Activated T-helper 17 cell treated with anti-CD3 and anti-CD28 coated beads, Interleukin-2, amount 50 U/mL, for 72 hours (primary cell): Measurements from ENCODE around the gene ME1. TPM values are rescaled to one million over a fixed set of nuclear protein-coding genes. Genes with fewer than 3 reads are reported as not detected.

Experiments used
- ATAC-seq: fragments of 150-1000 bp; cut with Tn5 transposase; replicated peaks from 2 replicates; pipeline ENCODE4 v1.10.0; 2021; ENCODE audit warnings: mild to moderate bottlenecking, moderate library complexity
- H3K27ac Mint-ChIP-seq: one replicate; pipeline ENCODE4 v1.8.0; 2022; ENCODE audit warnings: mixed read lengths
- H3K27me3 Mint-ChIP-seq: one replicate; pipeline ENCODE4 v1.8.0; 2022; ENCODE audit warnings: mixed read lengths
- H3K36me3 Mint-ChIP-seq: one replicate; pipeline ENCODE4 v1.8.0; 2022; ENCODE audit warnings: low read depth, mild to moderate bottlenecking, mixed read lengths
- H3K4me1 Mint-ChIP-seq: one replicate; pipeline ENCODE4 v1.8.0; 2022; ENCODE audit warnings: mixed read lengths
- H3K4me3 Mint-ChIP-seq: one replicate; pipeline ENCODE4 v1.8.0; 2022; ENCODE audit warnings: mild to moderate bottlenecking, mixed read lengths
- H3K9me3 Mint-ChIP-seq: one replicate; pipeline ENCODE4 v1.8.0; 2022; ENCODE audit warnings: mixed read lengths
- total RNA-seq, 2 donors: library from RNA; stranded (reverse); gene quantifications; one replicate each; pipeline ENCODE4 v1.2.3, GENCODE V29; 2022

The ME1 gene
- total RNA-seq: under 1 TPM; 0.32 to 0.42 TPM

DNA sequence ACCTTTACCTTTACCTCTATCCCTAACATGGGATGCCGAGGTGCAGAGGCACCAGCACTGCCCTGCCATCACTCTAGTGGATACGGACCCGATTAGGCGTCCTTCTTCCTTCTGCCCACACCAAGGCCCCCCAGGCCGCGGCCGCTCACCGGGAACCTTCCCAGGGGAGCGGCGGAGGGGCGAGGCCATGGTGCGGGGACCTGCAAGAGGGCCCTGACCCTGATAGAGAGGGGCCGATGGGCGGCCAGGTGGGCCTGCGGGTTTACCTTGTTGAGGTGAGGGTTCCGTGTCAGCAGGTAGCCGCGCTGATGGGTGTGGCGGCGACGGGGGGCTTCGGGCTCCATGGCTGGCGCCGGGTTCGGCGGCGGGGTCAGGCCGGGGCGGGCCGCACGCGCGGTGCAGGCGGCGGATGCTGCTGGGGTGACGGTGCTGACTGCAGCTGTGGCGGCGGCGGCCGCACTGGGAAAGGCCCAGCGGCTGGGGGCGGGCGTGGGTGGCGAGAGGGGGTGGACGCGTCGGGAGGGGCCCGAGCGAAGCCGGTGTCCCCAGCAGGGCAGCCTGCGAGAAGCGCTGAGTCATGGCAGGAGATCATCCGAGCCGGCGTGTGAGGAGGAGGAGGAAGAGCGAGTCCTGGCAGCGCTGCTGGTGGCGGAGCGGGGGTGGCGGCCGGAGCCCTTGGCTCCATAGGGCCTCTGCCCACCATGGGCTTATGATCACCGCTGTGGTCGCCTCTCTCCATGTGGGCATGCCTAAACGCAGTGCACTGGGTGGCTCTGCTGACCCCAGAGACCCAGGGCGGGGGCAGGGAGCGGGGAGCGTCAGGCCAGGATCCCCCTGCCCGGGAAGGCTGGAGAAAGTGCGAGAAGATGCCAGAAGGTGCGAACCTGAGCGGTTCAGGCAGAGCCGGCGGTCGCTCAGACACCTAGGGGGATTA, at the start of gene ME1:
Gene ME1, minus strand, starts transcription at position 441 of the 934 bp plus-strand sequence. Its CDS starts 97 bp downstream, at position 344.
- H3K9me3 Mint-ChIP-seq: no peaks in the 10 kb centered on the region
- peak within 1 kb of the TSS; percentile 43 for H3K4me3 Mint-ChIP-seq
- ATAC-seq: peak; percentile 81
- H3K27ac Mint-ChIP-seq: no peak within 1 kb of the TSS
- H3K27me3 Mint-ChIP-seq: peaks cover 14% of the 10 kb centered on the region
- no peaks in the 10 kb centered on the region for H3K36me3 Mint-ChIP-seq
- H3K4me1 Mint-ChIP-seq: no peaks in the 10 kb centered on the region

- no peaks in the 10 kb centered on the region for H3K4me1 Mint-ChIP-seq
- no peak overlapping the region for H3K27ac Mint-ChIP-seq
- peaks cover 14% of the 10 kb centered on the region for H3K27me3 Mint-ChIP-seq
- no peak overlapping the region for H3K4me3 Mint-ChIP-seq
- no peaks in the 10 kb centered on the region for H3K36me3 Mint-ChIP-seq
- ATAC-seq: no peak
- H3K9me3 Mint-ChIP-seq: no peaks in the 10 kb centered on the region
These were observed 49.6 kb upstream of the ME1 start for GRCh38 chr6:83480470-83480869.

GRCh38 chr6:83479389-83479788, 48.5 kb upstream of the ME1 start:
- Mint-ChIP-seq H3K36me3 (no peaks in the 10 kb centered on the region), H3K27ac (no peak overlapping the region), H3K27me3 (peaks cover 14% of the 10 kb centered on the region), H3K9me3 (no peaks in the 10 kb centered on the region), H3K4me3 (no peak overlapping the region), H3K4me1 (no peaks in the 10 kb centered on the region)
- no peak for ATAC-seq

DNA sequence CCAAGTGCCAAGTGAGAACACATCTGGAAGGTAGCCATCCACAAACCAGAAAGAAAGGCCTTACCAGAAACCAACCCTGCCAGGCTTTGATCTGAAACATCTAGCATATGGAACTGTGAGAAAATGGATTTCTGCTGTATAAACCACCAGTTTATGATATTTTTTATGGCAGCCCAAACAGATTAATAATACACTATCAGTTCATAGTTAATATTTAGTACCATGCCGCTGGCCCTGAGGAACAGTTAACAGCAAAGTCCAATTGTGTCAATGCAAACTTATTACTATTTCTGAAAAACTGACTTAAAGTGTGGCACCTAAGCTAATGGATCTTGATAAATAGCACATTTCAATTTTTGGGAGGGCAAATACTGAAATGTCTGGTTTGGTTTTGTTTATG, 46.1 kb upstream of the ME1 start:
- no peak for ATAC-seq
- no peak overlapping the region for H3K4me3 Mint-ChIP-seq
- H3K36me3 Mint-ChIP-seq: no peaks in the 10 kb centered on the region
- no peaks in the 10 kb centered on the region for H3K9me3 Mint-ChIP-seq
- H3K27ac Mint-ChIP-seq: no peak overlapping the region
- peaks cover 17% of the 10 kb centered on the region for H3K27me3 Mint-ChIP-seq
- no peaks in the 10 kb centered on the region for H3K4me1 Mint-ChIP-seq

DNA sequence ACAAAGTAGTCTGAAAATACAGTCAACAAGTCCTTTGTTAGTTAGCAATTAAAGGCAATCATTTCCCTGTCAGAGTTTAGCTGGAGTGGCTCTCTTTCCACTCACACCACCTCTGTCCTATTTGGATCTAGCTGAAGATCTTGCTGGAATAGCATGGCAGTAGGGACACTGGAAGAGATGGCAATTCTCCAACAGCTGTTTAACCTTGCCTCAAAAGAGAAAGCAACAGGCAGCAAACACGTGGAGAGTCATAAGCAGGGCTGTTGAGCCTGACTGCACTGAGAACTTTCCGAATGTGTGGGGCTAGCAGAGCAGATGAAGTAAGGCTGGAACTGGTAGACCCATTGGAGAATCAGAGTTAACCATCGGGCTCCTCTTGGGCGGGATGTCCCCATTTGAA, 43.5 kb upstream of the ME1 start:
- H3K4me3 Mint-ChIP-seq: no peak overlapping the region
- no peak for ATAC-seq

GRCh38 chr6:83472767-83473166, 41.9 kb upstream of the ME1 start:
- H3K9me3 Mint-ChIP-seq: no peaks in the 10 kb centered on the region
- H3K27ac Mint-ChIP-seq: no peak overlapping the region
- no peaks in the 10 kb centered on the region for H3K4me1 Mint-ChIP-seq
- peaks cover 5% of the 10 kb centered on the region for H3K27me3 Mint-ChIP-seq
- H3K36me3 Mint-ChIP-seq: no peaks in the 10 kb centered on the region
- H3K4me3 Mint-ChIP-seq: no peak overlapping the region
- ATAC-seq: no peak

More for the DNA sequence above, 43.5 kb upstream of the ME1 start:
- Mint-ChIP-seq H3K4me1 (no peaks in the 10 kb centered on the region), H3K27ac (no peak overlapping the region), H3K36me3 (no peaks in the 10 kb centered on the region), H3K9me3 (no peaks in the 10 kb centered on the region), H3K27me3 (peaks cover 7% of the 10 kb centered on the region)

DNA sequence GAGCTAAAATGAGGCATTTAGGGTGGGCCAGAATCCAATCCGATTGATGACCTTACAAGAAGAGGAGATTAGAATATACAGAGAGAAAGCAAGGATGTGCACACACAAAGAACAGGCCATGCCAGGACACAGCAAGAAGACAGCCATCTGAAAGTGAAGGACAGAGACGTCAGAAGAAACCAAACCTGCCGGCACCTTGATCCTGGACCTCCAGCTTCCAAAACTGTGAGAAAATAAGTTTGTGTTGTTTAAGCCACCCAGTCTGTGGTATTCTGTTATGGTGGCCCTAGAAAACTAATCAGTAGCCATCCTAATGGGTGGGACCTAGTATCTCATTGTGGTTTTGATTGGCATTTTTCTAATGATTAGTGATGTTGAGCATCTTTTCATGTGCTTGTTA, 39.7 kb upstream of the ME1 start:
- H3K36me3 Mint-ChIP-seq: no peaks in the 10 kb centered on the region
- no peak overlapping the region for H3K27ac Mint-ChIP-seq
- H3K4me1 Mint-ChIP-seq: no peaks in the 10 kb centered on the region
- no peaks in the 10 kb centered on the region for H3K9me3 Mint-ChIP-seq
- no peak for ATAC-seq
- no peak overlapping the region for H3K4me3 Mint-ChIP-seq
- peaks cover 5% of the 10 kb centered on the region for H3K27me3 Mint-ChIP-seq

DNA sequence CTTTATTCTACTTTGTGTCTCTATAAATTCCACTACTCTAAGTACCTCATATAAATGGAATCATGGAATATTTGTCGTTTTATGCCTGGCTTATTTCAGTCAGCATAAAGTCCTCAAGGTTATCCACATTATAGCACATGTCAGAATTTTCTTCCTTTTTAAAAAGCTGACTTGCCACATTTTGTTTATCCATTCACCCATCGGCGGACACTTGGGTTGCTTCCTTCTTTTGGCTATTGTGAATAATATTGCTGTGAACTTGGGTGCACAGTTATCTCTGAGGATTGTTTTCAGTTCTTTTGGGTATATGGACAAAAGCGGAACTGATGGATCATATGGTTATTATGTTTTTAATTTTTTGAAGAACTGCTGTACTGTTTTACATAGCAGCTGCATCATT, 39.1 kb upstream of the ME1 start:
- Mint-ChIP-seq H3K4me1 (no peaks in the 10 kb centered on the region), H3K9me3 (no peaks in the 10 kb centered on the region), H3K27me3 (peaks cover 5% of the 10 kb centered on the region), H3K36me3 (no peaks in the 10 kb centered on the region), H3K4me3 (no peak overlapping the region), H3K27ac (no peak overlapping the region)
- ATAC-seq: no peak

DNA sequence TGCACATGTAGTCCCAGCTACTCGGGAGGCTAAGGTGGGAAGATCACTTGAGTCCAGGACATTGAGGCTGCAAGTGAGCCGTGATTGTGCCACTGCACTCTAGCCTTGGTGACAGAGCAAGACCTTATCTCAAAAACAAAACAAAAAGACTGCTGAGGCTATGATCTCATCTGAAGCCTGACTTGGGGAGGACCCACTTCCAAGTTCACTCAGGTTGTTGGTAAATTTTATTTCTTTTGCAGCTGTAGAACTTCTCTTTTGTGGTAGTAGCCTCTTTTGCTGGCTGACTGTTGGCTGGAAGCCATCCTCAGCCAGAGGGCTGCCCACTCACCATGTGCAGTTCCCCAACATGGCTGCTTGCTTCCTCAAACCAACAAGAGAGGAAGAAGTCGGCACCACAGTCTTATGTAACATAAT, 36.8 kb upstream of the ME1 start:
- Mint-ChIP-seq H3K4me1 (no peaks in the 10 kb centered on the region), H3K27ac (no peak overlapping the region), H3K9me3 (no peaks in the 10 kb centered on the region), H3K27me3 (peaks cover 5% of the 10 kb centered on the region), H3K4me3 (no peak overlapping the region), H3K36me3 (no peaks in the 10 kb centered on the region)
- ATAC-seq: no peak

- ATAC-seq: no peak
- H3K36me3 Mint-ChIP-seq: no peaks in the 10 kb centered on the region
- no peak overlapping the region for H3K27ac Mint-ChIP-seq
- H3K4me1 Mint-ChIP-seq: no peaks in the 10 kb centered on the region
- no peaks in the 10 kb centered on the region for H3K27me3 Mint-ChIP-seq
- H3K4me3 Mint-ChIP-seq: no peak overlapping the region
- no peaks in the 10 kb centered on the region for H3K9me3 Mint-ChIP-seq
These were observed 35.5 kb upstream of the ME1 start for GRCh38 chr6:83466328-83466727.

DNA sequence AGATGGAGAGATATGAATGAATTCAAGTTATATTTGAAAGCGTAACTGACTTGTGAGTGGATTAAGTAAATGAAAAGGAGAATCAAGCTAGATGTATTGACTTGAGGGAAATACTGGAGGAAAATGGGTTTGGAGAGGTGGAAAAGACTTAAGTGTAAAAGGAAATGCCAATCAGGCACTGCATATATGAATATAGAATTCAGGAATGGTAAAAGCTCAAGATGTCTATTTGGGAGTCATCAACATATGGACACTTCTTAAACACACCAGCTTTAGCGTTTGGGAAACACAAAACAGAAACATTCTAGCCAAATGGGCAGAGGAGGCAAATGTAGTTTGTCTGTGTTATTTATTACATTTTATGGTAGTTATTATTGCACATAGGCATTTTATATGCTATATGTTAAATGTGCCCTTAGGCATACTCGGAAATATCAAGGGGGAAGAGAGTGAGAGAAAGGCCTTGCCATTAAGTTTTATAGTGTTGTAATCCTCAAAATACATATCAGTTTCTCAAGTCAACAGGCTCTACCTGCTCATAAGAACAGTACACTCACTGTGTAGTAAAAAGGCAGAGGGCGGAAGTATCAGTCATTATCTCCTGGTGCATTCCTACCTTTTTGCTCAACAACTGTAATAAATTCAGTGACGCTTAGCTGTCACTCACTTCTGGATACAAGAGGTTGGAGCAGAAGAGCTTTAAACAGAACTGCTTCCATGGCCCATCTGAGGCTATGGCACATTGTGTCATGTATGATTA, 33.7 kb upstream of the ME1 start:
- no peak overlapping the region for H3K27ac Mint-ChIP-seq
- no peaks in the 10 kb centered on the region for H3K4me1 Mint-ChIP-seq
- H3K4me3 Mint-ChIP-seq: no peak overlapping the region

DNA sequence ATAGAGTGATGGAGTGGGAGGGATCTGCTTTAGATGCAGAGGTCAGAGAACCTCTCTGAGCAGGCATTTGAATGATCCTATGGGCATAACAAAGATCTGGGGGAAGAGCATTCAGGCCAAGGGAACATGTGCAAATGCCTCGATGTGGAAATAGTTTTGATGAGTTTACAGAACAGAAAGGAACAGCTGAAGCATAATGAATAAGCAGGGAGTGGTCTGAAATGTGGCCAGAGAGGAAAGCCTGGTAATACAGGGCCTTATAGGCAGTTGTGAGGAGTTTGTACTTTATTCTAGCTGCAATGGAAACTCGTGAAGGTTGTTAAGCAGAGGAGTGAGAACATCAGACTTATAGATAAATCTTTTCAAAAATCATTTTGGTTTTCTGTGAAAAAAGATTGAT, 33.0 kb upstream of the ME1 start:
- no peaks in the 10 kb centered on the region for H3K36me3 Mint-ChIP-seq
- ATAC-seq: no peak
- H3K9me3 Mint-ChIP-seq: no peaks in the 10 kb centered on the region
- no peak overlapping the region for H3K4me3 Mint-ChIP-seq
- no peaks in the 10 kb centered on the region for H3K27me3 Mint-ChIP-seq
- no peaks in the 10 kb centered on the region for H3K4me1 Mint-ChIP-seq
- H3K27ac Mint-ChIP-seq: no peak overlapping the region

More for the DNA sequence above, 33.7 kb upstream of the ME1 start:
- H3K9me3 Mint-ChIP-seq: no peaks in the 10 kb centered on the region
- no peak for ATAC-seq
- H3K36me3 Mint-ChIP-seq: no peaks in the 10 kb centered on the region
- H3K27me3 Mint-ChIP-seq: no peaks in the 10 kb centered on the region

DNA sequence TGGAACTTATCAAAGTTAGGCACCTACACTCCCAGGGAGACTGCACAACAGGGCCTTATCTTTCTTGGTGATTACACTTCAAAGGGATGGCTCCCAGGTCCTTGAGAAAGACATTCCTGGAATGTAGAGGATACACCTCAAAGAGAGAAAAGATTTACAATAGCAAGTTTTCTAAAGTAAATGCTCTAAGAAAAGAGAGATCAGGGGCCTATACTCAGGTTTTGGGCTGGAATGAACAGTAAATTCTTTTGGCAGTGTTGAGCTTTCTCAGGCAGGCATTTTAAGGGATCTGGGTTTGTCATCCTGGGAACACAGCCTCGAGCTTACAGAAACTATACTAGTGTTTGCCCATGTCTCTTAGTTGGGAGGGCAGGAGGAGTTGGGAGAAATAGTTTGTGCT, 31.7 kb upstream of the ME1 start:
- Mint-ChIP-seq H3K9me3 (no peaks in the 10 kb centered on the region), H3K4me3 (no peak overlapping the region), H3K36me3 (no peaks in the 10 kb centered on the region), H3K27me3 (no peaks in the 10 kb centered on the region), H3K4me1 (no peaks in the 10 kb centered on the region), H3K27ac (no peak overlapping the region)
- ATAC-seq: no peak

DNA sequence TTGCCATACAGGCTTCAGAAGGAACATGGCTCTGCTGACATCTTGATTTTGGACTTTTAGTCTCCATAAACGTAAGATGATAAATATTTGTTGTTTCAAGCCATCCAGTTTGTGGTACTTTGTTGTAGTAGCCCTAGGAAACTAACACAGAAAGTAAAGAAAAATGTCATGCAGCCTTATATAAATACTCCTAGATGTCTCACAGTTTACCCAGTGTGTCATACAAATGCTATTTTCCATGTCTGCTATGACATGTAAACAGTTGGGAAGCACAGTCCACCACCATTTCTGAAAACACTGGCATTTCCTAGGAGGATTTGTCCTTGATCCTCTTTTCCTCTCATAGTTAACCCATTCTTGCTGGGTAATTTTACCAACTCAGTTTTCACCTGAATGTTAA, 30.6 kb upstream of the ME1 start:
- no peaks in the 10 kb centered on the region for H3K9me3 Mint-ChIP-seq
- no peaks in the 10 kb centered on the region for H3K4me1 Mint-ChIP-seq
- H3K27me3 Mint-ChIP-seq: no peaks in the 10 kb centered on the region
- H3K36me3 Mint-ChIP-seq: no peaks in the 10 kb centered on the region
- H3K4me3 Mint-ChIP-seq: no peak overlapping the region
- H3K27ac Mint-ChIP-seq: no peak overlapping the region
- ATAC-seq: no peak

- no peaks in the 10 kb centered on the region for H3K36me3 Mint-ChIP-seq
- H3K27me3 Mint-ChIP-seq: no peaks in the 10 kb centered on the region
- H3K4me3 Mint-ChIP-seq: no peak overlapping the region
- H3K9me3 Mint-ChIP-seq: no peaks in the 10 kb centered on the region
- H3K4me1 Mint-ChIP-seq: no peaks in the 10 kb centered on the region
- ATAC-seq: no peak
- no peak overlapping the region for H3K27ac Mint-ChIP-seq
These were observed 28.8 kb upstream of the ME1 start for GRCh38 chr6:83459663-83460062.
